ENCODE measurements around the gene TMEM132D.

The TMEM132D gene

GRCh38 chr12:129527506-129527905 lies 376.3 kb downstream of the TMEM132D start:
- no peak for DNase-seq

GRCh38 chr12:129523621-129524020 lies 380.2 kb downstream of the TMEM132D start:
- no peak for DNase-seq

GRCh38 chr12:129520739-129521138 lies 383.1 kb downstream of the TMEM132D start:
- DNase-seq: no peak

- DNase-seq: no peak
Measured at GRCh38 chr12:129503802-129504201, 400.0 kb downstream of the TMEM132D start.

GRCh38 chr12:129496226-129496625 lies 407.6 kb downstream of the TMEM132D start:
- DNase-seq: no peak

- no peak for DNase-seq
Measured at GRCh38 chr12:129494766-129495165, 409.1 kb downstream of the TMEM132D start.

- DNase-seq: no peak
Measured at GRCh38 chr12:129494260-129494659, 409.6 kb downstream of the TMEM132D start.

- DNase-seq: no peak
Measured at GRCh38 chr12:129489100-129489676, 414.6 kb downstream of the TMEM132D start.

- DNase-seq: no peak
Measured at GRCh38 chr12:129486931-129487330, 416.9 kb downstream of the TMEM132D start.

GRCh38 chr12:129483111-129483893 lies 420.5 kb downstream of the TMEM132D start:
- no peak for DNase-seq

GRCh38 chr12:129481921-129482320 lies 421.9 kb downstream of the TMEM132D start:
- no peak for DNase-seq

GRCh38 chr12:129470196-129470595 lies 433.6 kb downstream of the TMEM132D start:
- DNase-seq: no peak

GRCh38 chr12:129467726-129468125 lies 436.1 kb downstream of the TMEM132D start:
- no peak for DNase-seq

GRCh38 chr12:129467289-129467688 lies 436.5 kb downstream of the TMEM132D start:
- DNase-seq: no peak

- no peak for DNase-seq
Measured at GRCh38 chr12:129466499-129466898, 437.3 kb downstream of the TMEM132D start.

- DNase-seq: no peak
Measured at GRCh38 chr12:129459886-129460285, 443.9 kb downstream of the TMEM132D start.

GRCh38 chr12:129446696-129447095 lies 457.1 kb downstream of the TMEM132D start:
- DNase-seq: no peak

GRCh38 chr12:129440278-129440677 lies 463.5 kb downstream of the TMEM132D start:
- no peak for DNase-seq

- no peak for DNase-seq
Measured at GRCh38 chr12:129434790-129435189, 469.0 kb downstream of the TMEM132D start.

GRCh38 chr12:129428240-129428936 lies 475.4 kb downstream of the TMEM132D start:
- no peak for DNase-seq

- DNase-seq: no peak
Measured at GRCh38 chr12:129423041-129423580, 480.7 kb downstream of the TMEM132D start.

GRCh38 chr12:129413295-129413694 lies 490.5 kb downstream of the TMEM132D start:
- no peak for DNase-seq

- DNase-seq: no peak
Measured at GRCh38 chr12:129409281-129409680, 494.5 kb downstream of the TMEM132D start.

GRCh38 chr12:129404556-129404955 lies 499.3 kb downstream of the TMEM132D start:
- DNase-seq: no peak

Measured in SIG-M5 (cell line).